Glomerular endothelial cell (primary cell): ENCODE data around the gene TMEM238L. TPM values are rescaled to one million over a fixed set of nuclear protein-coding genes. Genes with fewer than 3 reads are reported as not detected.

Source experiments
- DNase-seq: peaks from one replicate; pipeline ENCODE4 v3.0.0-alpha.2; 2011; ENCODE audit warnings: low read depth, low spot score; ENCODE audit errors: extremely low read depth
- total RNA-seq: library from RNA; depleted of rRNA; stranded (reverse); fragments of >200 nt; gene quantifications from 2 replicates; pipeline ENCODE4 v1.2.3, GENCODE V29; 2015

TMEM238L gene
- total RNA-seq, 1 donor from 2014 or later, result not detected

DNA sequence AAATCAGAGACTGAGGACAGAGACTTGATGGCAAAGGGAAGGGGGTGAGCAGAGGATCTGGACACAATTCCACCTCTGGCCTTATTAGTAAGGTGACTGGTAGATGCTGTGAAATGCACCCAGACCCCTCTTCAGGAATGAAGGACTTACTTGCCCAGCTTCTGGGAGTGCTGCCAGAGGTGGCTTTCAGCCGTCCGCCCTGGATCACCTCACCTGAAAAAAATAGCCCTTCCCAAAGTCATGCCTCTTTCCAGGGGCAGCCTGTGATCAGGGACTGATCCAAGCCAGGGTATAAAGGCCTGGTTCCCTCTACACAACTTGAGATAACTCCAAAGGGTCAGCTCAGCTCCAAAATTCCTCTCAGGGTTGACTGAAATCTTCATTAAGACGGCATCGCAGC is 53.7 kb downstream of the TMEM238L start:
- DNase-seq, result no peak

DNA sequence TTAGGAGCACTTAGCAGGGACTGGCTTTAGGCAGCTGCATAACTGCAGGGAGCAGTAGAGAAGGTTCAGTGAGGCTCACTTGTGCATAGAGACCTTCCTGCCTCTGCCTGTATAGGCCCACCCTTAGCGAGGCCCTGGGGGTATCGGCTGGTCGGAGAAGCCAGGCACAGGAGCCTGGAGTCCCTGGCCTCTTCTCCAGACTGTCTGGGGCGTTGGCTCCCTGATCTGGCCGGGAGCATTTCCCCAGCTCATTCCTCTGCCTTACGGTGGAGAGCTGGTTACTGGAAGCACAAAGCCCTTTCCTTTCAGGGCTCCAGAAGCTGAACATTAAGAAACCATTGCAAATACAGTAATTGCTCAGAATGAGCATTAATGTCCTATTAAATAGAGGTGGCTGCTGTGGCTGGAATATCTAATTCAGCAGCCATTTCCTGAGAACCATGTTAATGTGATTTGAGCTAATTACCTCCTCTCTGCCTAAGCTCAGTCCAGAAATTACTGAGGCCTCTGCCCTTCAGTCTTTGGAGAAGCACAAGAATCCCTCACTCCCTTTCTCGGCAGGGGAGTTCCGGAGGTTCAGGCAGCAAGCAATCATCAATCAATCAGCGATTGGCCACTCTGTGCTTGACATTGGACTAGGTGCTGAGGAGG is 55.2 kb downstream of the TMEM238L start:
- no peak for DNase-seq

DNA sequence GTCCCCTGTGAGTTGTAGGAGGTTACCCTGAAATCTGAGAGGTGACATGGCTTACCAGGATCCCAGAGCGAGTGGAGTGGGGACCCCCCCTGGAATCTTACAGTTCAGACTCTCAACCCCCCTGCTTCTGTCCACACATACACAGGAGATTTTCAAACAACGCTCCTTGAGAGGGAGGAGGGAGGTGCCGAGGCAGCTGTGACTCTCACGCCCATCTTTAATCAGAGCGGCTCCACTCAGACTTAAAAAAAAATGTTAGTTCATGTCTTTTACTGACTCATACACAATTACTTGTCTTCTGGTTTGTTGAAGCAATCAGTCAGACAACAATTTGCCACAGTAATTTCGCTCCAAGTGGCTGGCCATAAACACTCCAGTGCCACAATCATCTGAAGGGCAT is 58.7 kb downstream of the TMEM238L start:
- no peak for DNase-seq

Other genes starting within 250 kb of the TMEM238L start
- 0.23 and 0.39 TPM in 2 replicates for gene MYH3, start 146.8 kb downstream of the TMEM238L start, total RNA-seq
- gene SCO1, start 106.6 kb downstream of the TMEM238L start, total RNA-seq, result 21.2 and 27.1 TPM in 2 replicates
- gene ADPRM, start 106.5 kb downstream of the TMEM238L start, total RNA-seq, result 5.9 and 10.3 TPM in 2 replicates
- 1.6 and 9.4 TPM in 2 replicates for gene TMEM220, start 74.1 kb downstream of the TMEM238L start, total RNA-seq
- gene PIRT, start 34.0 kb upstream of the TMEM238L start, total RNA-seq, result not detected in 2 replicates